T-cell (primary cell): Measurements from ENCODE around the gene NOPCHAP1. TPM values are rescaled to one million over a fixed set of nuclear protein-coding genes. Genes with fewer than 3 reads are reported as not detected.

Source experiments
- ATAC-seq, 4 experiments: fragments of 200-7000 bp in 3 of 4; fragments of 150-1000 bp in 1 of 4; cut with Tn5 transposase; replicated peaks in 1 of 4; 1 replicate in 3 of 4; 2 replicates in 1 of 4; pipeline ENCODE4 v1.10.0; 2021; ENCODE audit warnings: moderate library complexity in 3 of 4, mild to moderate bottlenecking in 2 of 4, moderate number of reproducible peaks in 1 of 4
- CTCF ChIA-PET, 2 donors: fragments of 300-600 bp; sonication (Branson Sonifier 250); formaldehyde crosslinking; loops; one replicate each; lab custom pipeline; 2022; ENCODE audit warnings: antibody characterized with exemption in 2 of 2; lab: Charles Lee
- POLR2A ChIA-PET, 2 donors: fragments of 300-600 bp; sonication (Branson Sonifier 250); formaldehyde crosslinking; loops; one replicate each; lab custom pipeline; 2022; ENCODE audit warnings: antibody characterized with exemption in 2 of 2; lab: Charles Lee
- DNase-seq, 35 experiments: peaks; one replicate each; pipeline versions ENCODE4 v3.0.0 to v3.0.0-alpha.2; 2013 to 2023
- H3K27ac ChIP-seq: one replicate; pipeline ENCODE4 v1.5.1; 2013; ENCODE audit warnings: low read length
- H3K27me3 ChIP-seq, 2 experiments: replicated peaks in 1 of 2; 1 replicate in 1 of 2; 2 replicates in 1 of 2; pipeline versions ENCODE4 v1.6.1 to v1.7.0; 2013; ENCODE audit warnings: low read length in 1 of 2, mixed read lengths in 1 of 2; ENCODE audit not compliant: control insufficient read depth in 2 of 2, insufficient read depth in 2 of 2; ENCODE audit errors: extremely low read depth in 1 of 2
- H3K36me3 ChIP-seq, 2 donors: 1 replicate in 1 of 2; 2 replicates in 1 of 2; pipeline versions ENCODE4 v1.6.1 to v1.7.0; 2013; ENCODE audit warnings: low read length in 1 of 2; ENCODE audit not compliant: control insufficient read depth in 2 of 2, insufficient read depth in 1 of 2; ENCODE audit errors: extremely low read depth in 1 of 2
- H3K4me1 ChIP-seq, 2 experiments: 1 replicate in 1 of 2; 2 replicates in 1 of 2; pipeline versions ENCODE4 v1.6.1 to v1.7.0; 2013; ENCODE audit warnings: low read length in 2 of 2, mixed read lengths in 1 of 2; ENCODE audit not compliant: insufficient read depth in 2 of 2, control insufficient read depth in 1 of 2; ENCODE audit errors: extremely low read depth in 1 of 2
- H3K4me3 ChIP-seq, 2 donors: 1 replicate in 1 of 2; 2 replicates in 1 of 2; pipeline versions ENCODE4 v1.5.1 to v1.7.0; 2013; ENCODE audit warnings: mild to moderate bottlenecking in 2 of 2, low read length in 1 of 2, moderate library complexity in 1 of 2; ENCODE audit not compliant: control insufficient read depth in 1 of 2; ENCODE audit errors: extremely low read depth in 1 of 2
- H3K9me3 ChIP-seq: 2 replicates; pipeline ENCODE4 v1.7.0; 2013
- H3K27ac Mint-ChIP-seq, 2 donors: one replicate each; pipeline ENCODE4 v1.8.0; 2020 to 2021; ENCODE audit warnings: mild to moderate bottlenecking in 2 of 2, mixed read lengths in 2 of 2
- H3K27me3 Mint-ChIP-seq, 2 donors: one replicate each; pipeline ENCODE4 v1.8.0; 2021 to 2022; ENCODE audit warnings: mixed read lengths in 2 of 2
- H3K36me3 Mint-ChIP-seq: one replicate; pipeline ENCODE4 v1.8.0; 2021; ENCODE audit warnings: mixed read lengths
- H3K4me1 Mint-ChIP-seq, 3 donors: one replicate each; pipeline ENCODE4 v1.8.0; 2020 to 2022; ENCODE audit warnings: mixed read lengths in 3 of 3, mild to moderate bottlenecking in 1 of 3
- H3K4me3 Mint-ChIP-seq, 3 donors: one replicate each; pipeline ENCODE4 v1.8.0; 2020 to 2022; ENCODE audit warnings: mild to moderate bottlenecking in 3 of 3, mixed read lengths in 3 of 3, moderate library complexity in 3 of 3
- H3K9me3 Mint-ChIP-seq, 3 donors: one replicate each; pipeline ENCODE4 v1.8.0; 2020 to 2022; ENCODE audit warnings: mixed read lengths in 3 of 3
- WGBS: methylation state at CpG from one replicate; pipeline ENCODE4 v1.1.5; 2013; ENCODE audit warnings: missing lambda C conversion rate; ENCODE audit not compliant: insufficient coverage; 5-methylcytosine and 5-hydroxymethylcytosine counted together
- total RNA-seq, 35 experiments: library from RNA in 6 of 35; stranded (reverse) in 6 of 35; fragments of 120-200 nt in 1 of 35; gene quantifications; one replicate each; pipeline versions ENCODE4 v1.2.1 to v1.2.4 and lab custom pipeline; 2013 to 2026

NOPCHAP1 gene
- total RNA-seq, 5 donors from 2014 or later (not counting 1 experiment from before 2014, with no cell fraction given) = 11.4 to 15.5 (median 14.9) TPM

DNA sequence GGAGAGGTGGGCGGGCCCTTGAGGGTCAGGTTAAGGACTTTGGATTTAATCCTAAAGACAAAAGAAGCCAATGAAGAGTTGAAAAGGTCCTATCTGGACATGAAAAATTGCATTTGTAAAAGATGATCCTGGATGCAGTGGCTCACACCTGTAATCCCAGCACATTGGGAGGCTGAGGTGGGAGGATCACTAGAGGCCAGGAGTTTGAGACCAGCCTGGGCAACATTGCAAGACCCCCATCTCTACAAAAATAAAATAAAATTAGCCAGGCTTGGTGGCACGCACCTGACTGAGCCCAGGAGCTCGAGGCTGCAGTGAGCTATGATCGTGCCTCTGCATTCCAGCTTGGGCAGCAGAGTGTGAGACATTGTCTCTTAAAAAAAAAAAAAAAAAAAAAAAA lies 25.7 kb upstream of the NOPCHAP1 start:
- Mint-ChIP-seq H3K36me3 (no peaks in the 10 kb centered on the region), H3K9me3 (no peaks in the 10 kb centered on the region), H3K4me3 (peak overlapping the region in 1 of 3 donors; percentile 88), H3K27ac (no peak overlapping the region), H3K4me1 (peaks cover 17 to 22% (median 21%) of the 10 kb centered on the region in 3 donors), H3K27me3 (peaks cover 18 to 22% of the 10 kb centered on the region in 2 donors)
- Histone ChIP-seq H3K27ac (no peak overlapping the region), H3K9me3 (no peaks in the 10 kb centered on the region), H3K4me3 (no peak overlapping the region), H3K4me1 (peaks cover 7 to 10% of the 10 kb centered on the region in 2 experiments), H3K36me3 (no peaks in the 10 kb centered on the region), H3K27me3 (peaks cover 0 to 8% of the 10 kb centered on the region in 2 experiments)
- no peak for DNase-seq
- 92% methylated on average over 2 of the region's 4 CpGs for WGBS
- ChIA-PET CTCF (interaction anchor here in 1 of 2 donors (0.6 kb wide), 1 partner anchor 1263 kb away, joined by 8 read pairs; no protein-coding TSS in a partner anchor), POLR2A (interaction anchor here in 1 of 2 donors (0.6 kb wide), 1 partner anchor 744 kb away, joined by 4 read pairs; no protein-coding TSS in a partner anchor)
- ATAC-seq = no peak

DNA sequence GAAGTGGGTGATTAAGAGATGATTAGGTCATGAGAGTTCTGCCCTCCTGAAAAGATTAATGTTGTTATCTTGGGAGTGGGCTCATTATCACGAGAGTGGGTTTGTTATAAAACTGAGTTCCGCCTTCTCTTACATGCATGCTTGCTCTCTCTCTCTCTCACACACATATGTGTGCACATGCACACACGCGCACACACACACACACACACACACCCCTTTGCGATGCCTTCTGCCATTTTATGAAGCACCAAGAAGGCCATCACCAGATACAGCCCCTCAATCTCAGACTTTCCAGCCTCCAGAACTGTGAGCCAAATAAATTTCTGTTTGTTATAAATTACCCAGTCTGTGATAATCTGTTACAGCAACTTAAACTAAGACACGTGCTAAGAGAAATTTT lies 22.4 kb upstream of the NOPCHAP1 start:
- H3K9me3 Mint-ChIP-seq = no peaks in the 10 kb centered on the region
- ChIA-PET CTCF (no interaction called here), POLR2A (no interaction called here)
- DNase-seq = no peak
- Histone ChIP-seq H3K36me3 (no peaks in the 10 kb centered on the region), H3K9me3 (no peaks in the 10 kb centered on the region), H3K4me3 (no peak overlapping the region), H3K27me3 (peaks cover 0 to 8% of the 10 kb centered on the region in 2 experiments), H3K27ac (no peak overlapping the region), H3K4me1 (peaks cover 6% of the 10 kb centered on the region in 2 experiments)
- H3K4me1 Mint-ChIP-seq = peaks cover 5 to 13% (median 12%) of the 10 kb centered on the region in 3 donors
- WGBS = no CpG with 5 or more reads among the region's 6 CpGs
- no peak for ATAC-seq
- H3K27ac Mint-ChIP-seq = no peak overlapping the region
- no peak overlapping the region for H3K4me3 Mint-ChIP-seq
- no peaks in the 10 kb centered on the region for H3K36me3 Mint-ChIP-seq
- H3K27me3 Mint-ChIP-seq = peaks cover 18 to 22% of the 10 kb centered on the region in 2 donors

DNA sequence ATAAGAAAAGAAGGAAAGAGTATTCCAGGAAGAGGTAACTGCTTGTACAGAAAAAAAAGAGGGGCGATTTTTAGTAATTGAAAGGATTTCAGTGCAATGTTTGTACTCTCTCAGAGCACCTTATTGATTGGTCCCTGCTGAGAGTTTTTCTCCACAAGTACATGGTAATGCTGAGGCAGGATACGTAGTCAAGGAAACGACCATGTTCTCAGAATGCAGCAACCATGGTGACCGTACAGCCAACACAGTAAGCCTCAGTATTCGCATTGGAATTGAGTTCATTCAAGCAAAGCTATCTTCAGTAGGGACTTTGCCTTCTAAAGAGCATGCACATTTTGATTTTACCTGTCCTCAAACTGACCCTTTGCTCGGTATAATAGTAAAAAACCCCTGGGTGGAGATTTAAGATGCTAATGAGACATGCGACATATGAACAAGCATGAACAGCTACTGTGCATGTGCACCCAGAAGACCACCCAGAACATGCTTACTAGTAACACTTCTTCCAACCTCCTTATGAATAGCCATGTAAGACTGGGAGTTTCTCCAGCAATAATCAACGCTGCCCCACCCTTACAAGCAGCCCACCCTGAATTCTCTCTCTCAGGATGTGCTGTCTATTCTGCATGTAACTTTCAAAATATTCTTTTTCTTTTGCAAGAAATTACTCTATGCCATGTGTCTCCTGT lies 21.8 kb upstream of the NOPCHAP1 start:
- no peaks in the 10 kb centered on the region for H3K9me3 Mint-ChIP-seq
- no peak overlapping the region for H3K4me3 Mint-ChIP-seq
- ATAC-seq = no peak
- peaks cover 0 to 8% (median 7%) of the 10 kb centered on the region in 3 donors for H3K4me1 Mint-ChIP-seq
- Histone ChIP-seq H3K4me3 (no peak overlapping the region), H3K27ac (no peak overlapping the region), H3K27me3 (peaks cover 0 to 8% of the 10 kb centered on the region in 2 experiments), H3K36me3 (no peaks in the 10 kb centered on the region), H3K4me1 (peaks cover under 1 to 2% of the 10 kb centered on the region in 2 experiments), H3K9me3 (no peaks in the 10 kb centered on the region)
- ChIA-PET CTCF (no interaction called here), POLR2A (no interaction called here)
- no peaks in the 10 kb centered on the region for H3K36me3 Mint-ChIP-seq
- DNase-seq = no peak
- H3K27me3 Mint-ChIP-seq = peaks cover 18 to 22% of the 10 kb centered on the region in 2 donors
- no peak overlapping the region for H3K27ac Mint-ChIP-seq
- 80% methylated on average over 4 of the region's 8 CpGs for WGBS

DNA sequence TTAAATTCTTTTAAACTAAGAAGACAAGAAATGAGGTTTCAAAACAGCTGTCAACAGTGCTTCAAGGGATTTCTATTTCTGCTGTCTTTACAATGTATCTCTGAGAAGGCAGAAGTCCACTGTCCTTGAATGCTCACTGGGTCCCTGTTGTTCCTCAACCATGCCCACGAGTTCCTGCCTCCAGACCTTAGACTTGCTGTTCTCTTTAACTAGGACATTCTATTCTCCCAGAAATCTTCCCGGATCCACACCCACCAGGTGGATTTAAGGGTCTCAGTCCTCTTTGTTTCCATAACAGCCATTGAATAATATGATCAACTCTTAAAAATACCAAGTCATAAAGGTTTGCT lies 21.3 kb upstream of the NOPCHAP1 start:
- Mint-ChIP-seq H3K27me3 (peaks cover 18 to 22% of the 10 kb centered on the region in 2 donors), H3K9me3 (no peaks in the 10 kb centered on the region), H3K4me1 (peaks cover 0 to 3% (median 3%) of the 10 kb centered on the region in 3 donors), H3K4me3 (no peak overlapping the region), H3K36me3 (no peaks in the 10 kb centered on the region), H3K27ac (no peak overlapping the region)
- Histone ChIP-seq H3K27ac (no peak overlapping the region), H3K9me3 (no peaks in the 10 kb centered on the region), H3K4me1 (no peaks in the 10 kb centered on the region), H3K4me3 (no peak overlapping the region), H3K27me3 (peaks cover 0 to 8% of the 10 kb centered on the region in 2 experiments), H3K36me3 (no peaks in the 10 kb centered on the region)
- DNase-seq = no peak
- ChIA-PET POLR2A (no interaction called here), CTCF (no interaction called here)
- ATAC-seq = no peak
- 62% methylated on average over 2 of the region's 2 CpGs for WGBS

DNA sequence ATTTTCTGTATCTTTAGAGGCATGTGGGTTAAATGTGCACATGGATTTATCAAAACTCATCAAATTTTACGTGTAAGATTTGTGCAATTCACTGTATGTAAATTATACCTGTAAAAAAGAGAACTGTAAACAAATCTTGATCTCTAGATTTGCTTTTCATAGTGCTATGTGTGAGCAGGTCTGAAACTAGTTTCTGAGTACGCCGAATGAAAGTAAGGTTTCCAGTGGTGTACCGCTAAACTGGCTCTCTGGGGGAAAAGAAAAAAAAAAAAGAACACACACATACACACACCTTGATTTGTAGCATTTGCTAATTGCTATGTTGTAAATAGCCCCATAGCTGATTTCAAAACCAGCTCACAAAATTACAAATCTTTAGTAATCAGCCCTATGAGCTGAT lies 19.4 kb upstream of the NOPCHAP1 start:
- H3K4me3 Mint-ChIP-seq = no peak overlapping the region
- Histone ChIP-seq H3K4me3 (no peak overlapping the region), H3K27me3 (peaks cover 0 to 8% of the 10 kb centered on the region in 2 experiments), H3K4me1 (no peaks in the 10 kb centered on the region), H3K27ac (no peak overlapping the region), H3K36me3 (no peaks in the 10 kb centered on the region), H3K9me3 (no peaks in the 10 kb centered on the region)
- DNase-seq (no peak), ATAC-seq (no peak)
- H3K4me1 Mint-ChIP-seq = no peaks in the 10 kb centered on the region
- POLR2A ChIA-PET = no interaction called here
- WGBS = no CpG with 5 or more reads among the region's 4 CpGs
- no peaks in the 10 kb centered on the region for H3K36me3 Mint-ChIP-seq
- CTCF ChIA-PET = no interaction called here
- H3K27ac Mint-ChIP-seq = no peak overlapping the region
- H3K9me3 Mint-ChIP-seq = no peaks in the 10 kb centered on the region
- peaks cover 18 to 22% of the 10 kb centered on the region in 2 donors for H3K27me3 Mint-ChIP-seq

DNA sequence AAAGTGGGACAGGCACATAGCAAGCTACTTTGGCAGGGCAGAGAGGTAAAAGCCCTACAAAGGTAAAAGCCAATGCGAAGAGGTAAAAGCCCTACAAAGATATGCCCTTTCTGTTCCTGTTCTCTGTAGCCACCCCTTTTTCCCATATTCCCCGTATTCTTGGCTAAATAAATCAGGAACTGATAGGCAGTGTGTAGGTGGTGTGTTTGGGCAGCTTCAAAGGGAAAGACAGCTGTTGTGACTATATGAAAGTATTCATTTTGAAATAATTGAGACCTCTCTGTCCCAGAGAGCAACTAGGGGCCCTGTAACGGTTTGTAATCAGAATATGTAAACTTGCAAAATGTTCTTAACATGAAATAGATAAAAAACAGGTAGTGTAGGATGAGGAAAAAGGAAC lies 16.8 kb upstream of the NOPCHAP1 start:
- ATAC-seq (no peak), DNase-seq (no peak)
- no peaks in the 10 kb centered on the region for H3K36me3 Mint-ChIP-seq
- no peaks in the 10 kb centered on the region for H3K9me3 ChIP-seq
- no CpG with 5 or more reads among the region's 3 CpGs for WGBS
- no peaks in the 10 kb centered on the region for H3K4me1 Mint-ChIP-seq
- H3K27ac ChIP-seq = no peak overlapping the region
- no peaks in the 10 kb centered on the region for H3K27me3 ChIP-seq
- H3K4me1 ChIP-seq = no peaks in the 10 kb centered on the region
- no peak overlapping the region for H3K4me3 ChIP-seq
- POLR2A ChIA-PET = interaction anchor here in 1 of 2 donors (0.6 kb wide), 1 partner anchor 230 kb away, joined by 4 read pairs; no protein-coding TSS in a partner anchor
- no peaks in the 10 kb centered on the region for H3K9me3 Mint-ChIP-seq
- no peaks in the 10 kb centered on the region for H3K36me3 ChIP-seq
- peaks cover 6 to 9% of the 10 kb centered on the region in 2 donors for H3K27me3 Mint-ChIP-seq
- H3K27ac Mint-ChIP-seq = no peak overlapping the region
- H3K4me3 Mint-ChIP-seq = no peak overlapping the region
- CTCF ChIA-PET = no interaction called here
